Glomerular endothelial cell (primary cell): ENCODE results near the gene TMC8. TPM values are rescaled to one million over a fixed set of nuclear protein-coding genes. Genes with fewer than 3 reads are reported as not detected.

Experiments
- DNase-seq: peaks from one replicate; pipeline ENCODE4 v3.0.0-alpha.2; 2011; ENCODE audit warnings: low read depth, low spot score; ENCODE audit errors: extremely low read depth
- total RNA-seq: library from RNA; depleted of rRNA; stranded (reverse); fragments of >200 nt; gene quantifications from 2 replicates; pipeline ENCODE4 v1.2.3, GENCODE V29; 2015

The TMC8 gene
- total RNA-seq, 1 donor from 2014 or later, result 1.1 TPM

- DNase-seq, result no peak
Observed at GRCh38 chr17:78174870-78175642, 44.5 kb downstream of the TMC8 start.

- no peak for DNase-seq
Observed at GRCh38 chr17:78175643-78175981, 45.0 kb downstream of the TMC8 start.

GRCh38 chr17:78176548-78177025 is 46.0 kb downstream of the TMC8 start:
- DNase-seq, result no peak

GRCh38 chr17:78179372-78179771 is 48.8 kb downstream of the TMC8 start:
- DNase-seq, result no peak

DNA sequence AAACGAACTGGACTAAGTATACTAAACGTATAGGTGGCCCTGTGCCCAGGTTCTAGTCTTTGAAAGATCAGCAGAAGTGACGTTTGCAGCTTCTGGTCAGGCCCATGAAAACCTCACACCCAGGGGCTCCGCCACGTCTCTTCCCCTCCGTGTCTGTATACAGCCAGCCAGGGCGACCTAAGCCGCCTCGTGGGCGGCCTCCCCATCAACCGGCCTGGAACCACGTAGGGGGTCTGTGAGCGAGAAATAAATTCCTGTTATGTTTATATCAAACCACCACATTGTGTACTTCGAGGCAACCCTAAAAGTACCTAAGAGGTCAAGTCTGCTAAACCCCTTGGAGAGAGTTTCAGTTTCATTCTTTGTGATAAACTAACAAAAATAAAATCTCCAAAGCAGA is 49.5 kb downstream of the TMC8 start:
- DNase-seq, result no peak

DNA sequence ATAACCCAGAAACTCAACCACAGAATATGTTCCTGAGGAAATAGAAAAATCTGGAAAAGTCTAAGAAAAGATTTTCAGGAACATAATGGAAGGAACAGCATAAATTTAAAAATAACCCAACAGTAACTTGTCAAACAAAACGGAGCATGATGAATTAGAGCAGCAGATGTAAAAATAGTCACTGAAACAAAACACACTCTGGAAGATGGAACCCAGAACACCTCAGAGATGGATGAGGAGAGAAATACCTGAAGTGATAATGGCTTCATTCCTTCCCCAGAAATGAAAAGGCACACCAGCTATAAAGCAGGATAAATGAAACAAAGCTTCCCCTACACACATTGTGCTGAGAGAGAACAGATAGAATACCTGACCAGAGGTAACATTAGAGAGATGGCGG is 49.9 kb downstream of the TMC8 start:
- DNase-seq, result no peak

DNA sequence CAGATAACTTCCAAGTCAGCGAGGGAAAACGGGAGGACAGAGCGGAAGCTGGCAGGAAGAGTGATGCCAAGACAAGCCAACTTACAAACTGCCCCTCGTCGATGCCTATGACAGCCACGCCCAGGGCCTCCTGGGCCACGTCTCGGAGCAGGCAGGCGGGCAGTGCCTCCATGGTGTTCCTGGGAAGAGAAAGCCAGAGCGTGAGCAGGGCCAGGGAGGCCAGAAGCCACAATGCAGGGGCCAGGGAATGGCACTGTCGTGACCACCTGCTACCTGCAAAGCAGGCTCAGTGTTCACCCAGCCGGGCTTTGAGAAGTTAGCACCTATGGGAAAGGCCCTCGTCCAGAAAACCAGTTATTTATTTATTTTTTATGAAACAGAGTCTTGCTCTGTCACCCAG is 51.9 kb downstream of the TMC8 start:
- DNase-seq, result no peak

DNA sequence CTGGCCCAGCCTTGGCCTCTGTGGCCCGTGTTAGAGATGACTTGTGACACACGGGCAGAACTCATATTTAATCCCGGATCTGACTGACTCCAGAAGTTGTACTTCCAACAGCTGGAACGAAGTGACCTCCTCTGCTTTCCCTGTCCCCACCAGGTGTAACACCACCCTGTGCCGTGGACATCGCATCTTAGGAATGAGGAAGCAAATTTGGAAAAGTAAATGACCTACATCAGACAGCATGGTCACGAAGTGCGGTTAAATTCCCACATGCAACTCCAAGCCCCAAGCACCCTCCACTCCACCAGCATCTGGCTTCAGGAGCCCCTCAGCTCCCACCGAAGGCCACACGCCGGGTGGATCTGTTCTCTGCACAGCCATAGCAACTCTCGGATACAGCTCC is 53.3 kb downstream of the TMC8 start:
- no peak for DNase-seq

GRCh38 chr17:78184351-78184750 is 53.8 kb downstream of the TMC8 start:
- DNase-seq, result no peak

GRCh38 chr17:78184868-78185267 is 54.3 kb downstream of the TMC8 start:
- DNase-seq, result no peak

GRCh38 chr17:78185981-78186691 is 55.6 kb downstream of the TMC8 start:
- DNase-seq, result no peak

DNA sequence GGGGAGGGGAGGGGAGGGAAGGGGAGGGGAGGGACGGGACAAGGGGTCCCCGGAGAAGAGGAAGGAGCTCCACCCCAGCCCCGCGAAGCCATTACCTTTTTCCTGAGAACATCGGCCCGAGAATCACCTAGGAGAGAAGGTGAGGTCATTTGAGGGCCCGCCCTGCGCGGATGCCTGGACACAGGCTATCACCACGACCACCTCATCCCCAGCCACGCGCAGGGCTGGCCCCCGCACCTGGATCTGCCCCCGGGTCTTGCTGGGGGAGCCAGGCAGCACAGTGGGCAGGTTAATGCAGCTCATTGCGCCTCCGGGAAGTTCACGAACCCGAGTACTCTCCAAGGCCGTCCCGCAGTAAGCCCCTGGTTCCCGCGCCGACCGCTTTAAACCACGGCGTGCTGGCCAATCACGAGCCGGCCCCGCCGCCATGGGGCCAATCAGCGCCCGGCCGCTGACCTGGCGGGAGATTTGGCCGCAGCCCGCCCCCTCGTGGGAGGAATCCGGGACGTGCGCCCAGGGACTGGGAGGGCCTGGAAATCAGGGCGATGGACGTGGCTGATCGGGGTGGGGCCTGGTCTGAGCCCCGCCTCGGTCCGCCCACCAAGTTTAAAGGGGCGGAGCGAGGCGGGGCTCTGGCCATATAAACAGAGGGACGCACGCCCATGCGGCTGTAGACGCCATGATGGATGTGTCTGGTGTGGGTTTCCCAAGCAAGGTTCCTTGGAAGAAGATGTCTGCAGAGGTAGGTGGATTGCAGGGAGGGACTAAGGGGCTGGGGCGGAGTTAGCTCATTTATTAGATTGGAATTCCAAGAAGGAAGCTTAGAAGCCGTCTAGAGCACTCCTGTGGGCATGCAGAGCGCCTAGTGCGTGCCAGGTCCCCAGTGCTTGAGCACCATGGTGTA is 56.4 kb downstream of the TMC8 start, which contains the start of the genes AFMID and TK1:
Gene AFMID, plus strand, starts transcription at position 671 of the 904 bp plus-strand sequence. Its CDS starts 9 bp downstream, at position 680.
Gene TK1, minus strand, starts transcription at position 361 of the 904 bp plus-strand sequence. Its CDS starts 58 bp downstream, at position 303.
- peak; percentile 68 for DNase-seq

Other genes with a start within 250 kb of the TMC8 start
- gene TNRC6C, start 172.1 kb upstream of the TMC8 start, total RNA-seq, result 5.9 and 8.0 TPM in 2 replicates
- 40.7 and 82.6 TPM in 2 replicates for gene TMC6, start 2.0 kb upstream of the TMC8 start, total RNA-seq
- not detected in 2 replicates for gene C17orf99, start 15.6 kb downstream of the TMC8 start, total RNA-seq
- 83.6 and 164 TPM in 2 replicates for gene SYNGR2, start 37.8 kb downstream of the TMC8 start, total RNA-seq
- 23.3 and 51.8 TPM in 2 replicates for gene TK1, start 56.3 kb downstream of the TMC8 start, total RNA-seq
- gene AFMID, start 56.6 kb downstream of the TMC8 start, total RNA-seq, result 48.5 and 64.7 TPM in 2 replicates
- gene BIRC5, start 83.5 kb downstream of the TMC8 start, total RNA-seq, result 13.9 and 16.1 TPM in 2 replicates
- not detected in 2 replicates for gene TMEM235, start 100.9 kb downstream of the TMC8 start, total RNA-seq
- gene SOCS3, start 229.3 kb downstream of the TMC8 start, total RNA-seq, result 79.9 and 114 TPM in 2 replicates
- gene PGS1, start 247.9 kb downstream of the TMC8 start, total RNA-seq, result 67.1 and 84.0 TPM in 2 replicates